DMS79 treated with DMSO at 0.1 percent for 48 hours (cell line): ENCODE data around the gene GALNT2.

Experiments
- DNase-seq: peaks from one replicate; lab custom pipeline; 2025; lab: John Stamatoyannopoulos, UW

The GALNT2 gene

DNA sequence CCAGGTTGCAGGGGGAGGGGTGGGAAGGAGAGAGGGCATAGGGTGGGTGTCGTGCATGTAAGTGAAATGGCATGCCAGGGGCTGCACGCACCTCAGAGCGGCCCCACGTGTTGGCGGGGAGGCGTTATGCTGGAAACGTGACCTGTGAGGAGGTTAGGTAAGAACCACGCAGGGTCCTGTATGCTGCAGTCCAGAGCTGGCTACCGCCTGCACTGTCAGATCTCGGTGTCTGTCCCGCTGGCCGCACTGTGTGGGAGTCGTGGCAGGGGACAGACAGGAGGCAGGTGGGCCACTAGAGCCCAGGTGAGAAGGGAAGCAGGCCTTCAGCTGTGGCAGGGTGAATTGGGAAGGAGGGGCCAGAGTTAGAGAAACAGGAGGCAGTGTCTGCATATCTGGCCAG lies 79.7 kb downstream of the GALNT2 start:
- DNase-seq: no peak

DNA sequence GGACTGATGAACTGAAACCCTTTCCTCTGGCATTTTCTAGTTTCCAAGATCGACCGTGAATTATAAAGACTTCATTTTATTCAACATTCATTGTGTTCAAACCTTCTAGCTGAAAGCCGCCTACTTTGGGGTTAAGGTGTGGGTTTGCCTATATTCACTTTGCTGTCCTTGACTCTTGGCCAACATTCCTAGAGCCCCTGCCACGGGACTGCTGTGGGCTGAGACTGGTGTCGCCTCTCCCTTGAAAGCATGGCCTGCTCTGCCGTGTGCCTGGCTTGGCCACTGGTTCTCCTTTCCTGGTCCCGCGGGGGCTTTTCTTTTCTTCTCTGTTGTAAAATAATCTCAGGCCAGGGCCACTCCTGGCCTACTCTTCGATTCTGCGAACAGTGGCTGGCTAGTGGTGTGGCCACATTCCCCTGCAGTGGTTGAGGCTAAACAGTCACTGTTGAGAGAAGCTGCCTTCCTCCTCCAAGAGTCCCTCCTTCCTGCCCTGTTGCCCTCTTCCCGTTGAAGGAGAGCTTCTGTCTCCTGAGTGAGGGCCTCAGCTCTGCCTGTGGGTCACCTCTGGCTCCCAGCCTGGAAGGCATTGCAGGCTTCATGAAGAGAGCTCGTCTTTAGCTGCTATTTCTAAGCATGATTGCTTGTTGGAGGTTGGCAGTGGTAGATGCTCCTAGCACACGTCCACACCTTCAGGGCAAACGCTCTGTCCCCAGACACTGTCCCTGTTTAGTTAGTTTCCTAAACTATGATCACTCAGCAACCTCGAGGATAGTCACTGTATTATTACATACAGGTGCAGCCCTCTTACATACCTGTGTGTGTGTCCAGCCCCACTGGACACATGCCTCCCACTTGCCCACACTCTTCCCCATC lies 80.5 kb downstream of the GALNT2 start:
- no peak for DNase-seq

GRCh38 chr1:230148126-230148652 lies 81.2 kb downstream of the GALNT2 start:
- DNase-seq: no peak

- DNase-seq: no peak
Measured at GRCh38 chr1:230148768-230149469, 81.9 kb downstream of the GALNT2 start.

DNA sequence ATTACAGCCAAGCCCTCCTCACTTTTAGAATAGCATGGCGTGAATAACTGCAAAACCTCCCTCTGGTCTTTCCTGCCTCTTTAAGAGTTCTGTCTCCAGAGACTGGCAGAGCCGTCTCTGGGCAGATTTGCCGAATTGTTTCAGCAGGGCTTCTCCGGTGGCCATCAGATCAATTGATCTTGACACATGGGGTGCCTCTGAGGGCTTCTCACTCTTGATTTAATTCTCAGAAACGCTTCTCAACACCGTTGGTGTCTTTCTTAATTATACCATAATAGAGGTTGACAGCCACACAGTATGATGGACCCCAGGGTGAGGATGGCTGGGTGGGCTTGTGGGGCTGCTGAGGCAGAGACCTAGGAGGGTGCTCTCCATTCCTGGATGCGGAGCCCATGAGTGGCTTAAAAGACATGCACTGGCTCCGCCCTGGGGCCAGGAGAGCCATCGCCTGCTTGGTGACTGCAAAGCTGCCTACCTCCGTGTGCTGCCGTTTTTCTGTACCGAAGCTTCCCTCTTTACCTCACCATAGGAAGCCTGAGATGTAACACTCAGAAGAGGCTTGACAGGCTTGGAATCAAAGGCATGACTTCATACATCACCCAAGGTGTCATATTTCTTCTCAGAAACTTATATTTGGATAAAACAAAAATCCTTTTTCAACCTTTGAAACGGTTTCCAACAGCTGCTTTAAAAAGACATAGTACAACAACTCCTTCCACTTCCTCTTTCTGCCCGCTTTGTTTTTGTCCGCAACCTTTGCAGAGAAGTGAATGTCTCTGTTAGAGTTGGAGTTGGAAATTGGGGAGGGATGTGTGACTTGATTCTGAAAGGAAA lies 82.9 kb downstream of the GALNT2 start:
- peak; percentile 38 for DNase-seq

- no peak for DNase-seq
Measured at GRCh38 chr1:230150615-230151014, 83.6 kb downstream of the GALNT2 start.

DNA sequence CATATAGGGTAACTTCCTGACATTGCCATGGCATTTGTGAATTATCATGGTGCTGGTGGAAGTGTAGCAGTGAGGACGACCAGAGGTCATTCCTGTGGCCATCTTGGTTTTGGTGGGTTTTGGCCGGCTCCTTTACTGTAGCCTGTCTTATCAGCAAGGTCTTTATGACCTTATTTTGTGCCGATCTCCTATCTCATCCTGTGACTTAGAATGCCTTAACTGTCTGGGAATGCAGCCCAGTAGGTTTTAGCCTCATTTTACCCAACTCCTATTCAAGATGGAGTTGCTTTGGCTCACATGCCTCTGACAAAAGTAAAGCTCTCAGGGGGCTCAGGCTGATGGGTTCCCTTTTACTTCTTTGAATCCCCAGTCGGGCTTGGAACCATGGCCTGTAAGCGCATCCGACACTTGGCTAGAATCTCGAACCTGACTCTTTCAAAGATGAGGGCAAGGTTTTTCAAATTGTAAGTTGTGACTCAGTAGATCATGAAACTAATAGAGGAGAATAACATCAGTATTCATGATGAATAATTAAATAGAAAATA lies 85.0 kb downstream of the GALNT2 start:
- DNase-seq: no peak

- DNase-seq: no peak
Measured at GRCh38 chr1:230152999-230153398, 86.0 kb downstream of the GALNT2 start.

GRCh38 chr1:230153641-230154296 lies 86.7 kb downstream of the GALNT2 start:
- no peak for DNase-seq

GRCh38 chr1:230155021-230155420 lies 88.0 kb downstream of the GALNT2 start:
- DNase-seq: no peak

GRCh38 chr1:230156068-230156467 lies 89.0 kb downstream of the GALNT2 start:
- no peak for DNase-seq

- DNase-seq: no peak
Measured at GRCh38 chr1:230156536-230156935, 89.5 kb downstream of the GALNT2 start.

DNA sequence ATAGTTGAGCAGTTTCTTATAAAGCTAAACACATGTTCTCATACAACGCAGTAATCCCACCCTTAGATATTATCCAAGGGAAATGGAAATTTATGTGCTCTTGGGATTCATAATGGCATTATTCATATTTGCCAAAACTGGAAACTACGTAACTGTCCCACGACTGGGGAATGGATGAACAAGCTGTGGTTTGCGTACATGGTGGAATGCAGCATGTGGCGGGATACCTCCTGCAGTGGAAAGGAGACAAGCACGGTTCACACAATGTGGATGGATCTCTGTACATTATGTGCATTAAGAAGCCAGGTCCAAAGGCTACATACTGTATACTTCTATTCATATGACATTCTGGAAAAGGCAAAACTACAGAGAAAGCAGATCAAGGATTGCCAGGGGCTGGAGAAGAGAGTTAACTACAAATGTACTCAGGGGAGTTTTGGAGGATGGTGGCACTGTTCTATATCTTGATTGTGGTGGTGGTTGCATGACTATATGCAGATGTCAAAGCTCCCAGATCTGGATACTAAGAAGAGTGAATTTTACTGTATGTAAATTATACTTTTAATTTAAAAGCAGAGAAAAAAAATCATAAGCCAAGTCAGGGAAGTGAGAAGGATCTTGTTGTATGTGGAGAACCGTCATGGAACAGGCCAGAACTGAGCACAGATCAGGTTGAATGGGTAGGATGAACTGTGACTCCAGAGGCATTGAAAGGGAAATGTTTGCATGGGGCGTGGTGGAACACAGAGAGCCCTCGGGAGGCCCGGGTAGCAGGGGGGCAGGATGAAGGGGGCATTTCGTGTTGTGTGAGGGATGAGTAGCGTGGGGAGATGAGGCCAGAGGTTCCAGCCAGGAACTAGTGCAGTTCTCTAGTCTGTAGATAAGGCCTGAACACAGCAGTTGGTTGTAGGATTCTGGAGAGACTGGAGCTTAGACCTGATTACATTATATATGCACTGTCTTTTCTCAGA lies 90.7 kb downstream of the GALNT2 start:
- peak; percentile 27 for DNase-seq

GRCh38 chr1:230158415-230159291 lies 91.6 kb downstream of the GALNT2 start:
- peak; percentile 87 for DNase-seq

DNA sequence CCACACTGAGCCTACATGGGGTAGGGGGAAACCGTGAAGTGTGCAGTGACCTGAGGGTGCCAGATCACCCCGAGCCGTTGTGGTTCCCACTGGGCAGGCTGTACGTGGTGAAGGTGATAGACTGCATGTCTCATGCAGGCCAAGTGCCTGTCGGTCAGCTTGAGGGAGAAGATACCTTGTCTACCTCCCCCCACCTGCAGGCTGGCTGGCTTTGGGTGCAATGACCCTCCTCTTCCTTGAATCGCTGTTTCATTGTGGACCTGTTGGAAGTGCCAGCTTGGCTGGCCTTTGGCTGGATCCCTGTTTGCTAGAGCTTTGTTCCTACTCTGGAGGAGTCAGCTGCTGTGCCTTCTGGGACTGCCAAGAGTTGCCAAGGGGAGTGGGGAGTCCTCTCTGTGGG lies 92.5 kb downstream of the GALNT2 start:
- no peak for DNase-seq

DNA sequence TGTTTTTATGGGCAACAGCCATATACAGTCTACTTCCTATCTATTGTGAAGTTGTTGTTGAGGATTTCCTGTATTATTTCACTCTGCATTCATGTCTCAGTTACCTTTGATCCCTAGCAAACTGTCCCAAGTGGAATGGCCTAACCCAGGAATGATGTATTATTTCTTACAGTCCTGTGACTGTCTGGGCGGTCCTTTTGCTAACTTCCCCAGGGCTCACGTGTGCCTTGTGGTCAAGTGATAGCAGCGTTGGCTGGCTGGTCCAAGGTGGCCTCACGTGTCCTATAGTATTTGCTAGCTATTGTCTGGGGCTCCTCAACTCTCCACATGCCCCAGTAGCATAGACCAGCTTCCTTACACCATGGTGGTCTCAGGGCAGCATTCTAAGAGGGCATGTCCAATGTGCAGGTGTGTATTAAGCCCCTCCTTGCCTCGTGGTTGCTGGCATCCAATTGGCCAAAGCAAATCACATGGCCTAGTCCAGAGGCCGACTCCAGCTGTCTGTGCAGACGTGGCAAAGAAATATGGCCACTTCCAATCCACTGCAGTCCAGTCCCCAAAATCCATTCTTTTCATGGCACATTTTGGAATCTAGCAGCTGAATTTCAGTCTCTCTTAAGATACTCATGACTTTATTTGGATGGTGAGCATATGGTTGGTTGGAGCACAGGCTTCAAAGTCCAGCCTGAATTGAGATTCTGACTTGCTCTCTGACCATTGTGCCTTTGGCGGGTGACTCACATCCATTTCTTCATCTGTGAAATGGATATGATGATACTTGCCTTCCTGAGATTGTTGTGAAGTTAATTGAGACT lies 94.1 kb downstream of the GALNT2 start:
- DNase-seq: no peak

- no peak for DNase-seq
Measured at GRCh38 chr1:230163205-230163604, 96.2 kb downstream of the GALNT2 start.

GRCh38 chr1:230163719-230164118 lies 96.7 kb downstream of the GALNT2 start:
- DNase-seq: no peak
